ENCODE data around the gene MAD1L1.

MAD1L1 gene

DNA sequence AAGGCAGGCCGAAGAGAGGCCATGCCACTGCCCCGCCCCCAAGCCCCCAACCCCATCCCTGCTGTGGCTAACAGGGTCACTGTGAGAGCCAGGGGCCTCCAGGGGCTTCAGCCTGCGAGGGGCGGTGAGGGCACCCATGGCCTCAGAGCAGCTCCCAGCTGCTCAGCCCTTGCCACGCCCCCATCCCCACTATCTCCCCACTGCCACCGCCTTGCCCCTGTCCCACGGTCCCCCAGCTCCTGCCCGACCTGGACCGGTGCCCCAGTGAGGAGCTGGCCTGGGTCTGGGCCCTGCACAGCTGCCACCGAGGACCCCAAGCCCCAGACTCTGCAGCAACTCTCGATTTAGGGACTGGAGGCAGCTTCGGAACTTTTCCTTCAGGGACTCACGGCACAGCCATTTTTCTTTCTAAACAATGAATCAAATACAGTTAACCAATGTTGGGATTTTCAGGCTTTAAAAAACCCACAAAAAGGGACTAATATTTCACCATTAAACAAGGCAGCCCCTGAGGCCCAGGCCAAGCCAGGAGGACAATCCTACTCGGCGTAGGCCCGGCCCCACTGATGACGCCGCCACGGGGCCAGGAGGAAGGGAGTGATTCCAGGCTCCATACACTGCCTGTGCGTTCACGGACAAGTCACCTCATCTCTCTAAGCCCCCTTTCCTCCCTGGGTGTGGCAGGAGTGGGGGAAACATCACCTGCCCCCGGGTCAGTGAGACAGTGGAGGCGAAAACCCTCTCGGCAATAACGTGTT, 325.6 kb downstream of the MAD1L1 start (continued):
- TF ChIP-seq, protein P1, sequence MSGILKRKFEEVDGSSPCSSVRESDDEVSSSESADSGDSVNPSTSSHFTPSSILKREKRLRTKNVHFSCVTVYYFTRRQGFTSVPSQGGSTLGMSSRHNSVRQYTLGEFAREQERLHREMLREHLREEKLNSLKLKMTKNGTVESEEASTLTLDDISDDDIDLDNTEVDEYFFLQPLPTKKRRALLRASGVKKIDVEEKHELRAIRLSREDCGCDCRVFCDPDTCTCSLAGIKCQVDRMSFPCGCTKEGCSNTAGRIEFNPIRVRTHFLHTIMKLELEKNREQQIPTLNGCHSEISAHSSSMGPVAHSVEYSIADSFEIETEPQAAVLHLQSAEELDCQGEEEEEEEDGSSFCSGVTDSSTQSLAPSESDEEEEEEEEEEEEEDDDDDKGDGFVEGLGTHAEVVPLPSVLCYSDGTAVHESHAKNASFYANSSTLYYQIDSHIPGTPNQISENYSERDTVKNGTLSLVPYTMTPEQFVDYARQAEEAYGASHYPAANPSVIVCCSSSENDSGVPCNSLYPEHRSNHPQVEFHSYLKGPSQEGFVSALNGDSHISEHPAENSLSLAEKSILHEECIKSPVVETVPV (CRISPR knock-in tag; IDR thresholded peaks at IDR 0.05) = no peak

DNA sequence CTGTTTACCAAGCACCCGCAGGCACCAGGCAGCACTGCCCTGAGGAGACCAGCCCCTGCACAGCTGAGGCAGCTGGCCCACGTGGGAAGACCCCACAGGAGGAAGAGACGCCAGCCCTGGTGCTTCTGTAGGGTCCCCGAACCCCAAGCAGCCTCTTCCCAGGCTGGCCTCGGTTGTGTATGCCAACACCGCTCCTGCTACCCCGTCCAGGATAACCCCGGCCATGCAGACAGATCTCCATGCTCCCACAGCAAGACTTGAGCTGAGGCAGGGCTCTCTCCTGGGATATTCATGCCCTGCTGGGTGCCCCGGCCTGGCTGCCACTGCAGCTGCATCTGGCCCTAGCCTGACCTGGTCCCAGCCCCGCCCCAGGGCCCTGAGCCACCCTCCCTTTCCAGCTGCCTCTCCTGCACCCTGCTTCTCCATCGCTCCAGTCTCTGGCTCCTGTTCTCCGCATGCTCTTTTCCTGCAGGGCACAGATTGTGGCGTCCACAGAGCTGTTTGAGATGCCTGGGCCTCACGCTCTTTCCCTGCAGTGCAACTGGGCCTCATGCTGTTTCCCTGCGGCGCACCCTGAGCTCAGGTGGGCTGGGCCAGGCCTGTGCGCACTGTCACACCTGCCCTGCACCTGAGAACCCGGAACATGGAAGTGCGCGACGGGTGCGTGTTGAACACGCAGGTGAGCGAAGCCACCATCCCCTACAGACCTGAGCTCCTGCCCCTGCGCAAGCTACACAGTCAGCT, 326.5 kb downstream of the MAD1L1 start:
- no peak for ATAC-seq
- TF ChIP-seq ZNF565 (CRISPR knock-in tag; conservative IDR thresholded peaks at IDR 0.05; ENCODE audit: low read depth) (no peak), PATZ1 (CRISPR knock-in tag; IDR thresholded peaks at IDR 0.05; ENCODE audit: borderline replicate concordance) (no peak), CSDC2 (CRISPR knock-in tag; IDR thresholded peaks at IDR 0.05) (no peak)

DNA sequence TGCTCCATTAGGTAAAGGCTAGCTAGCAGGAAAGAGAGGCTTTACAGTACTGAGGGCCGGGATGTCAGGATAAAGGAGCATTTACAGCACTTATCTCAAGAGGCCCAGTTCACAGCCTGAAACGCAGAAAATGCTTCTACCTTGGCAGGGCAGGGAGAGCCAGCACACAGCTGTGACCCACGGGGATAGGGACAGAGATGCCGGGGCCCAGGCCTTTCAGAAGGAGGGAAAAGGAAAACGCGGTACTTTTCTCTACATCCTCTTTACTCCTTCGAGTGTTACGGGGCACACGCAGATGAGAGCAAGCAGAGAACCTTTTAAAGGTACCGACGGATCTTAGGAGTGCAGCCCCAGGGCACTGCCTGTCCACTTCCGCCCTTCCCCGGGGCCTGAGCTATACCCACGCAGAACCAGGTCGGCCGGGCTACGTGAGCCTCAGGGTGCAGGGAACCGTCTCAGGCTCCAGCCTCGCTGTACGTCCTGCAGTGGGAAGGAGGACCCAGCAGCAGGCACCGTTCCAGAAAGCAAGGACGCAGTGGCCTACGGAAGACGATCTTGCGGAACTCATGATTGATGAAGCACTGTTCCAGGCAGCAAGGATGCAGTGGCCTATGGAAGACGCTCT, 330.4 kb downstream of the MAD1L1 start:
- TF ChIP-seq PATZ1 (CRISPR knock-in tag; IDR thresholded peaks at IDR 0.05; ENCODE audit: borderline replicate concordance) = no peak
- no peak for TF ChIP-seq TCF4 (CRISPR knock-in tag; IDR thresholded peaks at IDR 0.05; ENCODE audit: borderline replicate concordance)
- TF ChIP-seq TSHZ2 (CRISPR knock-in tag; IDR thresholded peaks at IDR 0.05) = no peak
- TF ChIP-seq ISL1 (CRISPR knock-in tag; IDR thresholded peaks at IDR 0.05) = no peak
- TF ChIP-seq, protein P2, sequence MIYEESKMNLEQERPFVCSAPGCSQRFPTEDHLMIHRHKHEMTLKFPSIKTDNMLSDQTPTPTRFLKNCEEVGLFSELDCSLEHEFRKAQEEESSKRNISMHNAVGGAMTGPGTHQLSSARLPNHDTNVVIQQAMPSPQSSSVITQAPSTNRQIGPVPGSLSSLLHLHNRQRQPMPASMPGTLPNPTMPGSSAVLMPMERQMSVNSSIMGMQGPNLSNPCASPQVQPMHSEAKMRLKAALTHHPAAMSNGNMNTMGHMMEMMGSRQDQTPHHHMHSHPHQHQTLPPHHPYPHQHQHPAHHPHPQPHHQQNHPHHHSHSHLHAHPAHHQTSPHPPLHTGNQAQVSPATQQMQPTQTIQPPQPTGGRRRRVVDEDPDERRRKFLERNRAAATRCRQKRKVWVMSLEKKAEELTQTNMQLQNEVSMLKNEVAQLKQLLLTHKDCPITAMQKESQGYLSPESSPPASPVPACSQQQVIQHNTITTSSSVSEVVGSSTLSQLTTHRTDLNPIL (CRISPR knock-in tag; IDR thresholded peaks at IDR 0.05; ENCODE audit: low read depth) = no peak
- no peak for TF ChIP-seq GLIS3 (CRISPR knock-in tag; IDR thresholded peaks at IDR 0.05)
- no peak for TF ChIP-seq TOX (CRISPR knock-in tag; IDR thresholded peaks at IDR 0.05; ENCODE audit: borderline replicate concordance)
- no peak for TF ChIP-seq ZNF565 (CRISPR knock-in tag; conservative IDR thresholded peaks at IDR 0.05; ENCODE audit: low read depth)
- no peak for TF ChIP-seq ZC3H10 (CRISPR knock-in tag; IDR thresholded peaks at IDR 0.05)
- no peak for TF ChIP-seq PPARA (CRISPR knock-in tag; IDR thresholded peaks at IDR 0.05; ENCODE audit: borderline replicate concordance)
- TF ChIP-seq CSDC2 (CRISPR knock-in tag; IDR thresholded peaks at IDR 0.05) = no peak
- TF ChIP-seq ESRRG (CRISPR knock-in tag; IDR thresholded peaks at IDR 0.05) = no peak
- TF ChIP-seq, protein P1 (CRISPR knock-in tag; IDR thresholded peaks at IDR 0.05) = no peak
- no peak for TF ChIP-seq ZNF70 (CRISPR knock-in tag; IDR thresholded peaks at IDR 0.05)
- no peak for TF ChIP-seq ZNF8 (CRISPR knock-in tag; IDR thresholded peaks at IDR 0.05)
- no peak for TF ChIP-seq ZFP3 (CRISPR knock-in tag; IDR thresholded peaks at IDR 0.05)
- no peak for TF ChIP-seq ZFP30 (CRISPR knock-in tag; IDR thresholded peaks at IDR 0.05)
- no peak for TF ChIP-seq ARNTL (CRISPR knock-in tag; IDR thresholded peaks at IDR 0.05; ENCODE audit: borderline replicate concordance, low read depth)
- TF ChIP-seq BACH2 (CRISPR knock-in tag; IDR thresholded peaks at IDR 0.05; ENCODE audit: borderline replicate concordance) = no peak
- TF ChIP-seq POU6F1 (CRISPR knock-in tag; IDR thresholded peaks at IDR 0.05; ENCODE audit: borderline replicate concordance, low read depth) = no peak
- ATAC-seq = no peak

Measured in SK-N-SH treated with all-trans-retinoic acid at 6 μM for 48 hours (cell line).